ENCODE measurements around the gene MIOX. TPM values are rescaled to one million over a fixed set of nuclear protein-coding genes. Genes with fewer than 3 reads are reported as not detected.

Gene MIOX
- total and polyA plus RNA-seq, 9 of the 15 experiments (the other 6 are each of a cell fraction or from before 2014, with no cell fraction given), result 0.08 TPM; not detected in 8

- no peak for TF ChIP-seq NEUROD1 (IDR thresholded peaks at IDR 0.05; ENCODE audit: borderline replicate concordance, low read depth, low read length, partially characterized antibody)
- no peak for TF ChIP-seq NR4A1 (CRISPR knock-in tag; IDR thresholded peaks at IDR 0.05)
- TF ChIP-seq NR4A1 (tag; IDR thresholded peaks at IDR 0.05), result no peak
- TF ChIP-seq ZNF146 (CRISPR knock-in tag; IDR thresholded peaks at IDR 0.05; ENCODE audit: unreplicated experiment), result no peak
- no peak for TF ChIP-seq MEIS2 (IDR thresholded peaks at IDR 0.05; ENCODE audit: partially characterized antibody)
- no peak for TF ChIP-seq SAFB2 (IDR thresholded peaks at IDR 0.05; ENCODE audit: borderline replicate concordance, low read depth, low read length, severe bottlenecking)
- no peak for TF ChIP-seq ARNT (IDR thresholded peaks at IDR 0.05)
- TF ChIP-seq ZNF124 (CRISPR knock-in tag; IDR thresholded peaks at IDR 0.05), result no peak
Observed at GRCh38 chr22:50468626-50469025, 18.0 kb upstream of the MIOX start (continued).

- no peaks in the 10 kb centered on the region for H3K27me3 ChIP-seq (ENCODE audit: control insufficient read depth in 2 of 2, insufficient read depth in 2 of 2, low read length in 2 of 2)
- ChIA-PET CTCF (ENCODE audit: low intra/inter-chr PET ratio) (no interaction called here), POLR2A (interaction anchor here (0.6 to 1.2 kb wide), 4 partner anchors 10 to 916 kb away, joined by 3 to 4 read pairs (median 4); no protein-coding TSS in a partner anchor)
- H2AFZ ChIP-seq (ENCODE audit: low read depth, low read length), result no peak overlapping the region
- FAIRE-seq, result no peak
- H3K27ac ChIP-seq (ENCODE audit: extremely low read depth, low read depth, low read length), result no peak overlapping the region
- H3K79me2 ChIP-seq (ENCODE audit: control insufficient read depth, insufficient read depth, low read length), result peaks cover 57% of the 10 kb centered on the region
- intact Hi-C loops (cut with micrococcal nuclease), result no loop called here
- 3% methylated on average over 5 of the region's 25 CpGs for WGBS (ENCODE audit: insufficient coverage, low coverage, missing lambda C conversion rate)
- peak overlapping the region in 1 of 2 experiments; percentile 71; a peak in 2 of 4 replicates for H3K9ac ChIP-seq (ENCODE audit: insufficient read depth in 1 of 2, low read depth in 2 of 2, low read length in 2 of 2)
- peaks cover 24% of the 10 kb centered on the region; the same call in 1 of the 3 replicates for H3K36me3 ChIP-seq (ENCODE audit: control insufficient read depth, insufficient read depth, low read length)
- no peak overlapping the region for H3K4me3 ChIP-seq
- no peak overlapping the region for H3K4me2 ChIP-seq (ENCODE audit: insufficient read depth, low read length)
- H4K20me1 ChIP-seq (replicated peaks; ENCODE audit: control insufficient read depth, insufficient read depth, low read length), result peaks cover 37% of the 10 kb centered on the region
- H3K9me1 ChIP-seq (ENCODE audit: control insufficient read depth, insufficient read depth, low read length), result peaks cover 8% of the 10 kb centered on the region
- no TSS peak for BruUV-seq (replicated peaks)
- peak; percentile 77 to 83 (median 80) for DNase-seq (ENCODE audit: extremely low read depth in 1 of 4, low spot score in 3 of 4)
- H3K4me1 ChIP-seq (replicated peaks in 1 of 2; ENCODE audit: control insufficient read depth in 2 of 2, insufficient read depth in 2 of 2, low read length in 2 of 2), result peaks cover 25 to 41% of the 10 kb centered on the region in 2 experiments
- H3K9me3 ChIP-seq (replicated peaks; ENCODE audit: control insufficient read depth, insufficient read depth, low read depth, low read length), result no peaks in the 10 kb centered on the region
- in situ Hi-C loops (cut with MboI), result no loop called here
- peak; percentile 79 for ATAC-seq
- TF ChIP-seq ZC3H11A (IDR thresholded peaks at IDR 0.05; ENCODE audit: low read depth, low read length) (no peak), NFIC (IDR thresholded peaks at IDR 0.05) (no peak), ZNF165 (CRISPR knock-in tag; IDR thresholded peaks at IDR 0.05; ENCODE audit: borderline replicate concordance) (no peak), ZBTB43 (CRISPR knock-in tag; IDR thresholded peaks at IDR 0.05) (no peak), ZNF274 (IDR thresholded peaks at IDR 0.05; ENCODE audit: borderline replicate concordance, low read depth, low read length) (no peak), MAZ (CRISPR knock-in tag; conservative IDR thresholded peaks at IDR 0.05 in 1 of 2, IDR thresholded peaks at IDR 0.05 in 1 of 2) (peak in 1 of 2 experiments; percentile 41; a peak in 1 of 4 replicates), ZBTB17 (CRISPR knock-in tag; IDR thresholded peaks at IDR 0.05) (no peak), DMBX1 (CRISPR knock-in tag; IDR thresholded peaks at IDR 0.05; ENCODE audit: borderline replicate concordance) (no peak), POLR2G (IDR thresholded peaks at IDR 0.05; ENCODE audit: low read depth, low read length) (no peak), U2AF2 (optimal IDR thresholded peaks at IDR 0.05; ENCODE audit: low read depth, low read length) (no peak), ZFP36 (IDR thresholded peaks at IDR 0.05; ENCODE audit: low read depth, low read length, partially characterized antibody) (no peak)
Observed at GRCh38 chr22:50469377-50470305, 17.0 kb upstream of the MIOX start.
